GM19238 (cell line): Measurements from ENCODE around the gene LRP1B.
"Not testable (repeated sequence)": the region's sequence is repeated elsewhere in the genome, so short reads cannot be mapped to it uniquely, and the experiment has no call there.

Source experiments
- DNase-seq: peaks from one replicate; pipeline ENCODE4 v3.0.0; 2011; ENCODE audit warnings: low spot score; ENCODE audit not compliant: insufficient read length

The LRP1B gene

DNA sequence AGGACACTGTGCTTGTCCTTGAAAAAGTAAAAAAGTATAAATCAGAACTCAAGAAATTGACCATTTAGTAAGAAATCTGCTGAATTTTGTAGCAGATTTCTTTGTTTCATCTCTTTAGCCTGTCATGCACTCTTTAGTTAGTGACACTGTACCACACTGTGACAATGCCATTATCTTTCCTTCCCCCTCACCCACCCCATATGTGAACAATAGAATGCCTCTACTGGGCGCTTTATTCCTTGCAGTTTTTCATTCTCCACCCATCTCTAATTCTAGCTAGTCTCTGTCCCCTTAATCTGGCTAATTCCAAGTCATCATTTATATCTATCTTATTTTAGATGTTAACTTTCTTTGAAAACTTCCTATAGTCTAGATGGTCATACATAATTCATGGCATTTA is 241.0 kb downstream of the LRP1B start:
- no peak for DNase-seq

- no peak for DNase-seq
Measured at GRCh38 chr2:141888987-141889555, 241.7 kb downstream of the LRP1B start.

DNA sequence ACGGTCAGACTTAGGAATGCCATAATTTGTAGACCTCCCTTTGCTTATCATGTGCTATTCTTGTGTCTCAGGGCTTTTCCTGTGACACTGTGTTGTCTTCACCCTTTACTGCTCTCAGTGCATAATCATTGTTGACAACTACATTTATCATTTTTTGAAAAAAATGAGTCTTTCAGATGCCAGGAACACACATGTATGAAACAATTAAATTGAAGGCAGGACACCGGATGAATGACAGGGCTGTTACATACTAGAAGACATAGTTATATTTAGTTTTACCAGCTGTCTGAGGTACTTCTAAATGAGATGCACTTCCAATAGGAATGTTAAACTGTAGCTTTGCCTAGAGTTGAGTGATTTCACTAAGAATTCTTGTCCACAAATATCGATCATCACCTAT is 243.5 kb downstream of the LRP1B start:
- DNase-seq: no peak

DNA sequence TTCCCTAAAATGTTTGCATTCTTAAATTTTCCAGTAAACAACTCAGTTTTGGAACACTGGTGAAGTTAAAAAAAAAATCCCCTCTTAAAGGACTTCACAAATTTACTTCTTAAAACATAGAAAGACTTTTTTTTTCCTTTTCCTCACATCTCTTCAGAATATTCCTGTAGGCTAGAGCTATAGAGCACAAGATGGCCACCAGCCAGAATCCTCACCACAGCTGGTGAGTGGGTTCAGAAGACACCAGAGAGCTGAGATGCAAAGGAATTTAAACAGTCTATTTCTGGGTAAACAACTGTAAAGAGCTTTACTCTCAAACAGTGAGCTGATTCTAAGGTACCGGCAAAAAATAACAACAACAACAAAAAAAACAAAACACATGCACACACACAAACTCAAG is 252.8 kb downstream of the LRP1B start:
- DNase-seq: no peak

GRCh38 chr2:141871913-141872634 is 258.7 kb downstream of the LRP1B start:
- DNase-seq: no peak

DNA sequence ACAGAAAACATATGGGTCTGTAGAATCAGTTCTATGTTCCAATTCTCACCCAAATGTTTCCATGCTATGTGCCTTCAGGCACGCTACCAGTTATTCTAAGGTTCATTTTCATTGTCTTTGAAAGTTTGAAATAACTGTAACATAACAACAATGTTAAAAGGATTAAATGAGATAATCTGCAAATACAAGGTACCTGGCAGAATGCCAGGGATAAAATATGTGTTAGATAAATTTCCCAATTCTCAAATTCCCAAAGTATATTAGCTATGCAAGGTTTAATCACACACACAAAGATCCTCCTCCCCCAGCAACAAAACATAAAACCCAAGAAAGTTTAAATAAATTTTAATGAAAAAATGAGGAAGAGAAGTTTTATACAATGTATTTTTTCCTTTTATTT is 261.2 kb downstream of the LRP1B start:
- DNase-seq: no peak

DNA sequence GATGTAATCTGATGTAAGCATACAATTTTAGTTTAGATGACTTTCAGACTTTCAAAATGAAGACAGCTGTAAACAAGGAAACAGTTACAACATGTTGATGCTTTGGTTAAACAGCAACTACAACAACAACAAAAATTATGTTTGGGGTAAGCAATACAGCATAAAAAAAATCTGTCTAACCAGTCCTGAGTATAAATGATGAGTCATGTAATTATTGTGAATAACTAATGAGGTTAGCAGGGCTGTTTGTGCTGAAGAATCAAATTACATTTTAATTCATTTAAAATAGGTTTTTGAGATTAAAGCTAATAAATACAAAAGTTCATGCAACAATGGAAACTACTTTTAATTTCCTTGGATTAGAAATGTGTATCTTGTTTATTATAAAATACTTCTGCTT is 266.9 kb downstream of the LRP1B start:
- DNase-seq: no peak

- no peak for DNase-seq
Measured at GRCh38 chr2:141856215-141856919, 274.4 kb downstream of the LRP1B start.

GRCh38 chr2:141848191-141848590 is 282.6 kb downstream of the LRP1B start:
- DNase-seq: no peak

GRCh38 chr2:141844231-141844630 is 286.6 kb downstream of the LRP1B start:
- DNase-seq: no peak

- no peak for DNase-seq
Measured at GRCh38 chr2:141835103-141835502, 295.7 kb downstream of the LRP1B start.

- DNase-seq: no peak
Measured at GRCh38 chr2:141828761-141829160, 302.1 kb downstream of the LRP1B start.

DNA sequence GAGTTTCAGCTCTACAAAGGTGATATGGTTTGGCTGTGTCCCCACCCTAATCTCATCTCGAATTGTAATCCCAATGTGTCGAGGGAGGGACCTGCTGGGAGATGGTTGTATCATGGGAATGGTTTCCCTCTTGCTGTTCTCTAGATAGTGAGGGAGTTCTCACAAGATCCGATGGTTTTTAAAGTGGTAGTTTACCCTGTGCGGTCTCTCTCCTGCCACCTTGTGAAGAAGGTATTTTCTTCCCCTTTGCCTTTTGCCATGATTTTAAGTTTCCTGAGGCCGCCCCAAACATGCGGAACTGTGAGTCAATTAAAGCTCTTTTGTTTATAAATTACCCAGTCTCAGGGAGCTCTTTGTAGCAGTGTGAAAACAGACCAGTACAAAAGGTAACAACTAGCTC is 306.0 kb downstream of the LRP1B start:
- no peak for DNase-seq

- DNase-seq: no peak
Measured at GRCh38 chr2:141820893-141821292, 309.9 kb downstream of the LRP1B start.

DNA sequence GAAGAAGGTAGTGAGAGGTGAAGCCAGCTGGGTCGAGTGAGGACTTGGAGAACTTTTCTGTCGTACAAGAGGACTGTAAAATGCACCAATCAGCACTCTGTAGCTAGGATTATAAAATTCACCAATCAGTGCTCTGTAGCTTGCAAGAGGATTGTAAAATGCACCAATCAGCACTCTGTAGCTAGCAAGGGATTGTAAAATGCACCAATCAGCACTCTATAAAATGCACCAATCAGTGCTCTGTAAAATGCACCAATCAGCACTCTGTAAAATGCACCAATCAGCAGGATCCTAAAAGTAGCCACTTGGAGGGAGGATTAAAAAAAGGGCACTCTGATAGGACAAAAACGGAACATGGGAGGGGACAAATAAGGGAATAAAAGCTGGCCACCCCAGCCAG is 315.5 kb downstream of the LRP1B start:
- not testable (repeated sequence) for DNase-seq

DNA sequence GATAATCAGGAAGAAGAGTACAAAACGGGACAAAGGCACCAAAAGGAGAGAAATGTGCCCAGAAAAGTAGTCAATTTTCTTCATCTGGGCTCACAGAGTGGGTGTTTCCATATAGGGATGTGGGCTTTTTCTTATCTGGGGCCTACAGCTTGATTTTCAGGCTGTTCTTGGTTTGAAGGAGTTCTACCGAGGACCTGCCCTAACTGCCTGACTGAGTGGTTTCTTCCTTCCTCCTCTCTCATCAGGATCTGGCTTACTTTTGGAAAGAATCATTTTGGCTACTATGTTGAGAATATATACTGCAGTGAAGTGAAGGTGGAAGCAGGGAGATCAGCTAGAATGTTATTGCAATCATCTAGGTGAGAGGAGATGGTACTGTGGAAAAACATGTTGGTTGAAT is 316.7 kb downstream of the LRP1B start:
- DNase-seq: no peak

DNA sequence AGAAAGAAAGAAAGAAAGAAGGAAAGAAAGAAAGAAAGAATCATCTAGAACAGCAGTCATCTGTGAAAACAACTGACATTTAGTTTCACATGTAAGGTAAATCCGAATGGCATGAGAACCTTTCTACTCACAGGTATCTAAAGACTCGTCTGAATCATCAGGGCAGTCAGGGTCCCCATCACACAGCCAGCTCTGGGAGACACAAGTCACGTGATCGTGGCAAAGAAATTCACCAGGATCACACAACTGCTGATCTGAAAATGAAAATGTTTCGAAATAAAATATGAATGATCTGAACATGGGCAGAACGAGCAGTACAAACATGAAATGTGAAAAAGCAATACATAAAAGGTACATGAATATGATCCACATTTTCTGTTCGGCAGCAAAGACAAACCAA is 320.7 kb downstream of the LRP1B start:
- no peak for DNase-seq

DNA sequence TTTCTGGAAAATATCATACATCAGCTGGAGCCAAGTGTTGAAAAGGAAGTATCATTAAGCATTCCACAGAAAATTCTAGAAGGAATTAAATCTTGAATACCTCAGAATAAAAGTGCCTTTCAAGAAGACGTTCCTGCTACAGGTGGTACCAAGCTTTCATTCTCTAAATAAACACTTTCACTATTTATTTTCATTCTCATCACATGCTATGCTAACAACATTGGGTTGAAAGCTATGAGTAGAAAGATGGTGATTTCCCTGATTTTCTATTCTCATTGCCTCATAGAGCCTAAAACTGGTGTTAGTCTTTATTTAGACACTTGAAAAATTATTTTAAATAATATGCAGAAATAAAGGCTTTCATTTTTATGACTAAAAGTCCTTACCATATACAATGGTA is 324.7 kb downstream of the LRP1B start:
- no peak for DNase-seq

GRCh38 chr2:141805302-141805701 is 325.5 kb downstream of the LRP1B start:
- no peak for DNase-seq

- DNase-seq: no peak
Measured at GRCh38 chr2:141796449-141796848, 334.4 kb downstream of the LRP1B start.

DNA sequence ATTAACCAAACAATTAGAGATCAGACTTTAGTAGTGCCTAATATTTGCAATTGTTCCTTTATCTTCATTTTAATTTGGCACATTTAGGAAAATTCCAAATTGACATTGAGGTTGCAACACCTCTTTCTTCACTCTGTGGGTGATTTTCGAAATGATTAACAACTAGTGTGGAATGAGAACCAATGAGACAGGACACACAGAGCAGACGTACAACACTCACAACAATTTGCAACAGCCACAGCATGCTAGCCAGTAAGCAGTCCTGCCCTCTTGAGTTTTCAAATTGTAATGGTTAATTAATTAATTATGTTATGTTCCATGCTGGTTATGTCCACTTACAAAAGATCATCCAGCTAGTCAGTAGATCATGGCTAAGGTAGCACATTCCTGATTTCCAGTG is 339.3 kb downstream of the LRP1B start:
- DNase-seq: no peak

GRCh38 chr2:141782574-141782973 is 348.2 kb downstream of the LRP1B start:
- DNase-seq: no peak

GRCh38 chr2:141778315-141778835 is 352.4 kb downstream of the LRP1B start:
- no peak for DNase-seq
